HepG2 (cell line): ENCODE data around the gene CDC42EP4. TPM values are rescaled to one million over a fixed set of nuclear protein-coding genes. Genes with fewer than 3 reads are reported as not detected.
A peak's percentile ranks its signal among the peaks of the same experiment; 100 is the strongest.

Source experiments
- ATAC-seq: fragments of 200-7000 bp; cut with Tn5 transposase; 3 replicates; pipeline ENCODE4 v1.9.1; 2020; ENCODE audit warnings: mild to moderate bottlenecking, moderate library complexity
- BruUV-seq: library from RNA; stranded (reverse); fragments of 400-500 nt; replicated peaks from 2 replicates; lab custom pipeline; 2021; lab: Mats Ljungman, UMichigan
- CTCF ChIA-PET: fragments of 300-600 bp; formaldehyde crosslinking; extraction: SDS; loops from one replicate; lab custom pipeline; 2021; ENCODE audit warnings: low total read pairs, inconsistent platforms, low intra/inter-chr PET ratio; lab: Yijun Ruan, JAX
- POLR2A ChIA-PET: fragments of 350-600 bp; sonication (Branson Sonifier 250); formaldehyde crosslinking; loops from one replicate; lab custom pipeline; 2020; ENCODE audit warnings: antibody characterized with exemption, inconsistent platforms; lab: Yijun Ruan, JAX
- DNase-seq: peaks from one replicate; pipeline ENCODE4 v3.0.0-alpha.2; 2015; ENCODE audit warnings: low spot score
- FAIRE-seq: peaks from 3 replicates; lab custom pipeline; 2011; peaks lifted over from hg19 to GRCh38; lab: Jason Lieb, UNC
- H2AFZ ChIP-seq: one replicate; pipeline ENCODE4 v1.6.1; 2011; ENCODE audit warnings: low read length, inconsistent platforms
- H3K27ac ChIP-seq: fragments of 300-600 bp; 3 replicates; pipeline ENCODE4 v1.8.0; 2011; ENCODE audit warnings: mixed run types, mild to moderate bottlenecking, mixed read lengths, low read length, inconsistent platforms; ENCODE audit not compliant: insufficient read depth; ENCODE audit errors: extremely low read length
- H3K27me3 ChIP-seq, 2 experiments: fragments of 200-600 bp in 1 of 2; 2 replicates in 1 of 2; 3 replicates in 1 of 2; pipeline versions ENCODE4 v1.6.0 to v1.8.0; 2011; ENCODE audit warnings: low read length in 2 of 2, mild to moderate bottlenecking in 2 of 2, moderate library complexity in 2 of 2, inconsistent platforms in 1 of 2; ENCODE audit not compliant: insufficient read depth in 2 of 2, control insufficient read depth in 1 of 2
- H3K36me3 ChIP-seq, 2 experiments: fragments of 200-600 bp in 1 of 2; replicated peaks in 1 of 2; 2 replicates in 1 of 2; 3 replicates in 1 of 2; pipeline versions ENCODE4 v1.5.1 to v1.8.0; 2011; ENCODE audit warnings: low read length in 2 of 2, inconsistent platforms in 1 of 2; ENCODE audit not compliant: insufficient read depth in 2 of 2, control insufficient read depth in 1 of 2
- H3K4me1 ChIP-seq: 2 replicates; pipeline ENCODE4 v1.5.1; 2012; ENCODE audit warnings: low read length, inconsistent platforms; ENCODE audit not compliant: insufficient read depth
- H3K4me2 ChIP-seq: 2 replicates; pipeline ENCODE4 v1.6.0; 2011; ENCODE audit warnings: low read depth, low read length, inconsistent platforms
- H3K4me3 ChIP-seq, 3 experiments: fragments of 200-600 bp in 1 of 3; sonication (generic), shearing (Covaris generic) in 1 of 3; replicated peaks in 1 of 3; 2 replicates each; pipeline ENCODE4 v1.5.1; 2011 to 2016; ENCODE audit warnings: low read length in 3 of 3, inconsistent platforms in 2 of 3, low read depth in 2 of 3, mild to moderate bottlenecking in 2 of 3, control low read depth in 1 of 3, mixed read lengths in 1 of 3; ENCODE audit not compliant: insufficient read depth in 1 of 3
- H3K79me2 ChIP-seq: one replicate; pipeline ENCODE4 v1.6.1; 2011; ENCODE audit warnings: low read length, inconsistent platforms; ENCODE audit not compliant: insufficient read depth
- H3K9ac ChIP-seq: 2 replicates; pipeline ENCODE4 v1.6.0; 2011; ENCODE audit warnings: mild to moderate bottlenecking, low read depth, low read length, inconsistent platforms; ENCODE audit not compliant: insufficient read depth
- H3K9me3 ChIP-seq: 2 replicates; pipeline ENCODE4 v1.5.1; 2012; ENCODE audit warnings: mild to moderate bottlenecking, low read length
- H4K20me1 ChIP-seq: 2 replicates; pipeline ENCODE4 v1.6.0; 2011; ENCODE audit warnings: inconsistent platforms, mild to moderate bottlenecking, low read length, moderate library complexity; ENCODE audit not compliant: insufficient read depth
- JUNB ChIP-seq: sonication (generic); formaldehyde crosslinking; IDR thresholded peaks from 2 replicates; pipeline ENCODE4 v1.8.0; 2022; ENCODE audit warnings: missing genetic modification reagents, mild to moderate bottlenecking, borderline replicate concordance
- POLR2G ChIP-seq: fragments of 200-400 bp; formaldehyde crosslinking; IDR thresholded peaks from 2 replicates; pipeline ENCODE4 v1.6.1; 2018; ENCODE audit warnings: mild to moderate bottlenecking, low read depth, low read length, moderate library complexity
- SMYD3 ChIP-seq: sonication (generic); formaldehyde crosslinking; IDR thresholded peaks from 2 replicates; pipeline ENCODE4 v1.8.1; 2023; ENCODE audit warnings: mild to moderate bottlenecking, missing genetic modification reagents
- SP4 ChIP-seq: sonication (generic); formaldehyde crosslinking; IDR thresholded peaks from 2 replicates; pipeline ENCODE4 v1.8.1; 2023; ENCODE audit warnings: mild to moderate bottlenecking, missing genetic modification reagents
- ZNF383 ChIP-seq: sonication (generic); formaldehyde crosslinking; IDR thresholded peaks from 2 replicates; pipeline ENCODE4 v1.4.0; 2020; ENCODE audit warnings: missing genetic modification reagents, mild to moderate bottlenecking, borderline replicate concordance
- ZNF724P ChIP-seq: sonication (generic); formaldehyde crosslinking; IDR thresholded peaks from 2 replicates; pipeline ENCODE4 v1.8.0; 2022; ENCODE audit warnings: missing genetic modification reagents, borderline replicate concordance
- WGBS: methylation state at CpG from one replicate; pipeline ENCODE4 v1.1.6; 2017; ENCODE audit warnings: low lambda C conversion rate; 5-methylcytosine and 5-hydroxymethylcytosine counted together
- in situ Hi-C: cut with HindIII; loops from 2 replicates; pipeline ENCODE4 v1.10.0; 2017; ENCODE audit warnings: low pct_unique_long_range_greater_than_20kb; ENCODE audit not compliant: extremely low pct_ligation_motif_present
- intact Hi-C: fragments of 100-400 bp; cut with micrococcal nuclease; formaldehyde crosslinking; loops from one replicate; pipeline ENCODE4 v1.10.0; 2022; ENCODE audit not compliant: unreplicated experiment
- polyA plus RNA-seq, 8 experiments: library from polyadenylated mRNA; depleted of rRNA in 3 of 8; stranded (reverse) in 7 of 8; unstranded in 1 of 8; fragments of >200 nt; fragmentation: Illumina TruSeq in 4 of 8; extraction: Trizol in 4 of 8; gene quantifications; 2 replicates each; pipeline versions ENCODE4 v1.2.1 to v1.2.3, GENCODE V29; 2011 to 2016; ENCODE audit warnings: low read depth in 4 of 8, missing spikeins in 1 of 8, mixed read lengths in 1 of 8; ENCODE audit not compliant: insufficient read depth in 1 of 8
- total RNA-seq, 5 experiments: library from RNA; depleted of rRNA; stranded (reverse); fragments of >200 nt; fragmentation: Illumina TruSeq; extraction: Trizol; gene quantifications; 2 replicates each; pipeline ENCODE4 v1.2.3, GENCODE V29; 2016; ENCODE audit warnings: low read depth in 1 of 5
- TF ChIP-seq, protein P1 (sequence below): sonication (generic); formaldehyde crosslinking; IDR thresholded peaks from 2 replicates; pipeline ENCODE4 v1.4.0; 2020; ENCODE audit warnings: missing genetic modification reagents, borderline replicate concordance

The CDC42EP4 gene
- total and polyA plus RNA-seq, 2 of the 13 experiments (the other 11 are each of a cell fraction or from before 2014, with no cell fraction given), result 19.0 to 54.0 TPM

GRCh38 chr17:73284354-73284753 is 27.4 kb downstream of the CDC42EP4 start:
- in situ Hi-C loops, result loop anchor here (25.0 kb wide), 1 partner anchor 1153 kb away; the partner anchor contains the start of gene GPRC5C
- CTCF ChIA-PET, result no interaction called here
- 91% methylated on average over 8 of the region's 8 CpGs for WGBS
- H3K4me1 ChIP-seq, result peaks cover 37% of the 10 kb centered on the region
- no peak overlapping the region for H3K9ac ChIP-seq
- peaks cover 23 to 36% of the 10 kb centered on the region in 2 experiments for H3K36me3 ChIP-seq
- POLR2A ChIA-PET, result interaction anchor here (1.8 kb wide), 1 partner anchor 22 kb away, joined by 10 read pairs; the partner anchor contains the start of gene CPSF4L
- H3K4me3 ChIP-seq, result no peak overlapping the region
- 0 out of 2 replicates have a peak, but pooled peaks have one; percentile 24 for TF ChIP-seq POLR2G
- TF ChIP-seq SP4 (CRISPR knock-in tag), result no peak
- TF ChIP-seq ZNF724P, result no peak
- no peak for TF ChIP-seq SMYD3 (CRISPR knock-in tag)
- TF ChIP-seq JUNB (CRISPR knock-in tag), result no peak
- no peak for TF ChIP-seq ZNF383
- TF ChIP-seq, protein P1, sequence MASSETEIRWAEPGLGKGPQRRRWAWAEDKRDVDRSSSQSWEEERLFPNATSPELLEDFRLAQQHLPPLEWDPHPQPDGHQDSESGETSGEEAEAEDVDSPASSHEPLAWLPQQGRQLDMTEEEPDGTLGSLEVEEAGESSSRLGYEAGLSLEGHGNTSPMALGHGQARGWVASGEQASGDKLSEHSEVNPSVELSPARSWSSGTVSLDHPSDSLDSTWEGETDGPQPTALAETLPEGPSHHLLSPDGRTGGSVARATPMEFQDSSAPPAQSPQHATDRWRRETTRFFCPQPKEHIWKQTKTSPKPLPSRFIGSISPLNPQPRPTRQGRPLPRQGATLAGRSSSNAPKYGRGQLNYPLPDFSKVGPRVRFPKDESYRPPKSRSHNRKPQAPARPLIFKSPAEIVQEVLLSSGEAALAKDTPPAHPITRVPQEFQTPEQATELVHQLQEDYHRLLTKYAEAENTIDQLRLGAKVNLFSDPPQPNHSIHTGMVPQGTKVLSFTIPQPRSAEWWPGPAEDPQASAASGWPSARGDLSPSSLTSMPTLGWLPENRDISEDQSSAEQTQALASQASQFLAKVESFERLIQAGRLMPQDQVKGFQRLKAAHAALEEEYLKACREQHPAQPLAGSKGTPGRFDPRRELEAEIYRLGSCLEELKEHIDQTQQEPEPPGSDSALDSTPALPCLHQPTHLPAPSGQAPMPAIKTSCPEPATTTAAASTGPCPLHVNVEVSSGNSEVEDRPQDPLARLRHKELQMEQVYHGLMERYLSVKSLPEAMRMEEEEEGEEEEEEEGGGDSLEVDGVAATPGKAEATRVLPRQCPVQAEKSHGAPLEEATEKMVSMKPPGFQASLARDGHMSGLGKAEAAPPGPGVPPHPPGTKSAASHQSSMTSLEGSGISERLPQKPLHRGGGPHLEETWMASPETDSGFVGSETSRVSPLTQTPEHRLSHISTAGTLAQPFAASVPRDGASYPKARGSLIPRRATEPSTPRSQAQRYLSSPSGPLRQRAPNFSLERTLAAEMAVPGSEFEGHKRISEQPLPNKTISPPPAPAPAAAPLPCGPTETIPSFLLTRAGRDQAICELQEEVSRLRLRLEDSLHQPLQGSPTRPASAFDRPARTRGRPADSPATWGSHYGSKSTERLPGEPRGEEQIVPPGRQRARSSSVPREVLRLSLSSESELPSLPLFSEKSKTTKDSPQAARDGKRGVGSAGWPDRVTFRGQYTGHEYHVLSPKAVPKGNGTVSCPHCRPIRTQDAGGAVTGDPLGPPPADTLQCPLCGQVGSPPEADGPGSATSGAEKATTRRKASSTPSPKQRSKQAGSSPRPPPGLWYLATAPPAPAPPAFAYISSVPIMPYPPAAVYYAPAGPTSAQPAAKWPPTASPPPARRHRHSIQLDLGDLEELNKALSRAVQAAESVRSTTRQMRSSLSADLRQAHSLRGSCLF (CRISPR knock-in tag), result no peak
- TF ChIP-seq, all 625 proteins: peak for 1
- no peak overlapping the region for H2AFZ ChIP-seq
- H4K20me1 ChIP-seq, result peaks cover 13% of the 10 kb centered on the region; the same call in 1 of the 2 replicates
- FAIRE-seq (no peak), ATAC-seq (no peak), DNase-seq (no peak)
- no peaks in the 10 kb centered on the region for H3K27me3 ChIP-seq
- peaks cover 16% of the 10 kb centered on the region for H3K79me2 ChIP-seq
- intact Hi-C loops, result no loop called here
- H3K4me2 ChIP-seq, result no peak overlapping the region
- no TSS peak for BruUV-seq
- H3K27ac ChIP-seq, result no peak overlapping the region
- no peaks in the 10 kb centered on the region for H3K9me3 ChIP-seq
